CD4-positive, alpha-beta memory T cell (primary cell): ENCODE results near the gene SRPK2. TPM values are rescaled to one million over a fixed set of nuclear protein-coding genes. Genes with fewer than 3 reads are reported as not detected.

Experiments
- CTCF ChIA-PET: fragments of 350-600 bp; sonication (Branson Sonifier 250); formaldehyde crosslinking; loops from one replicate; lab custom pipeline; 2021; ENCODE audit warnings: inconsistent platforms; ENCODE audit not compliant: partially characterized antibody; lab: Charles Lee
- POLR2A ChIA-PET: fragments of 350-600 bp; sonication (Branson Sonifier 250); formaldehyde crosslinking; loops from one replicate; lab custom pipeline; 2021; ENCODE audit not compliant: partially characterized antibody; lab: Charles Lee
- DNase-seq, 5 donors: peaks; one replicate each; pipeline versions ENCODE4 v3.0.0 to v3.0.0-alpha.2; 2020 to 2022; ENCODE audit warnings: mixed read lengths in 1 of 5
- H3K27ac ChIP-seq: one replicate; pipeline ENCODE4 v1.7.0; 2013; ENCODE audit warnings: low read depth, low read length
- H3K27me3 ChIP-seq: 2 replicates; pipeline ENCODE4 v1.7.0; 2013; ENCODE audit warnings: mild to moderate bottlenecking, low read length, moderate library complexity; ENCODE audit not compliant: insufficient read depth
- H3K36me3 ChIP-seq: 2 replicates; pipeline ENCODE4 v1.7.0; 2013; ENCODE audit warnings: mild to moderate bottlenecking, low read length, moderate library complexity; ENCODE audit not compliant: insufficient read depth
- H3K4me1 ChIP-seq: 2 replicates; pipeline ENCODE4 v1.7.0; 2013; ENCODE audit warnings: mild to moderate bottlenecking, low read length, moderate library complexity; ENCODE audit not compliant: insufficient read depth
- H3K4me3 ChIP-seq, 2 donors: one replicate each; pipeline ENCODE4 v1.7.0; 2013; ENCODE audit warnings: low read length in 2 of 2, mild to moderate bottlenecking in 1 of 2
- H3K9me3 ChIP-seq, 2 donors: one replicate each; pipeline ENCODE4 v1.7.0; 2013; ENCODE audit warnings: low read length in 2 of 2, control low read depth in 1 of 2; ENCODE audit not compliant: control insufficient read depth in 1 of 2
- H3K27ac Mint-ChIP-seq, 7 donors: one replicate each; pipeline ENCODE4 v1.8.0; 2020 to 2021; ENCODE audit warnings: mixed read lengths in 7 of 7, mild to moderate bottlenecking in 6 of 7, inconsistent platforms in 3 of 7, moderate library complexity in 3 of 7
- H3K27me3 Mint-ChIP-seq, 2 donors: one replicate each; pipeline ENCODE4 v1.8.0; 2020 to 2021; ENCODE audit warnings: mixed read lengths in 2 of 2
- H3K36me3 Mint-ChIP-seq, 2 donors: one replicate each; pipeline ENCODE4 v1.8.0; 2020 to 2021; ENCODE audit warnings: mixed read lengths in 2 of 2, inconsistent platforms in 1 of 2, mild to moderate bottlenecking in 1 of 2
- H3K4me1 Mint-ChIP-seq, 4 donors: one replicate each; pipeline ENCODE4 v1.8.0; 2020 to 2021; ENCODE audit warnings: mixed read lengths in 4 of 4, mild to moderate bottlenecking in 1 of 4
- H3K4me3 Mint-ChIP-seq, 8 donors: one replicate each; pipeline ENCODE4 v1.8.0; 2020 to 2021; ENCODE audit warnings: mixed read lengths in 8 of 8, mild to moderate bottlenecking in 7 of 8, moderate library complexity in 6 of 8, inconsistent platforms in 3 of 8
- H3K9me3 Mint-ChIP-seq, 8 donors: one replicate each; pipeline ENCODE4 v1.8.0; 2020 to 2021; ENCODE audit warnings: mixed read lengths in 8 of 8, mild to moderate bottlenecking in 5 of 8, inconsistent platforms in 3 of 8, moderate library complexity in 1 of 8
- intact Hi-C: fragments of 100-400 bp; cut with micrococcal nuclease; formaldehyde crosslinking; loops from one replicate; pipeline ENCODE4 v1.15.1; 2023
- polyA plus RNA-seq, 2 donors: library from polyadenylated mRNA; unstranded; fragments of 300-500 nt; fragmentation: Illumina TruSeq; gene quantifications; one replicate each; pipeline ENCODE4 v1.2.3, GENCODE V29; 2021
- total RNA-seq, 2 experiments: library from RNA; stranded (reverse); gene quantifications; one replicate each; pipeline ENCODE4 v1.2.3, GENCODE V29; 2021

Gene SRPK2
- total and polyA plus RNA-seq, 4 experiments from 2014 or later: 36.0 to 55.2 (median 51.7) TPM

GRCh38 chr7:105163718-105164117 is 225.0 kb downstream of the SRPK2 start:
- Histone ChIP-seq H3K27ac (no peak overlapping the region), H3K36me3 (peaks cover 19% of the 10 kb centered on the region), H3K4me3 (no peak overlapping the region), H3K4me1 (no peaks in the 10 kb centered on the region), H3K9me3 (no peaks in the 10 kb centered on the region), H3K27me3 (no peaks in the 10 kb centered on the region)
- H3K4me3 Mint-ChIP-seq: no peak overlapping the region
- H3K27ac Mint-ChIP-seq: no peak overlapping the region
- POLR2A ChIA-PET: no interaction called here
- DNase-seq: no peak
- intact Hi-C loops: no loop called here
- CTCF ChIA-PET: no interaction called here
- peaks cover 46 to 67% of the 10 kb centered on the region in 2 donors for H3K36me3 Mint-ChIP-seq
- H3K27me3 Mint-ChIP-seq: no peaks in the 10 kb centered on the region
- H3K9me3 Mint-ChIP-seq: no peaks in the 10 kb centered on the region
- H3K4me1 Mint-ChIP-seq: peaks cover 0 to 1% (median under 1%) of the 10 kb centered on the region in 4 donors

- Mint-ChIP-seq H3K27ac (no peak overlapping the region), H3K36me3 (peaks cover 42 to 60% of the 10 kb centered on the region in 2 donors), H3K4me3 (no peak overlapping the region), H3K9me3 (no peaks in the 10 kb centered on the region), H3K4me1 (peaks cover 1 to 5% (median 3%) of the 10 kb centered on the region in 4 donors), H3K27me3 (no peaks in the 10 kb centered on the region)
- Histone ChIP-seq H3K4me1 (no peaks in the 10 kb centered on the region), H3K27me3 (no peaks in the 10 kb centered on the region), H3K27ac (no peak overlapping the region), H3K36me3 (peaks cover 12% of the 10 kb centered on the region), H3K9me3 (no peaks in the 10 kb centered on the region), H3K4me3 (no peak overlapping the region)
- DNase-seq: no peak
- POLR2A ChIA-PET: no interaction called here
- intact Hi-C loops: no loop called here
- CTCF ChIA-PET: no interaction called here
Measured at GRCh38 chr7:105161366-105161765, 227.4 kb downstream of the SRPK2 start.

- no peaks in the 10 kb centered on the region for H3K9me3 ChIP-seq
- CTCF ChIA-PET: interaction anchor here (1.2 to 1.4 kb wide), 2 partner anchors 13 to 273 kb away, joined by 4 to 5 read pairs; no protein-coding TSS in a partner anchor
- no peaks in the 10 kb centered on the region for H3K27me3 ChIP-seq
- peaks cover 18% of the 10 kb centered on the region for H3K36me3 ChIP-seq
- POLR2A ChIA-PET: no interaction called here
- no peak for DNase-seq
- Mint-ChIP-seq H3K27ac (peak overlapping the region in 2 of 7 donors; percentile 5 to 29), H3K4me1 (peaks cover 0 to 5% (median 3%) of the 10 kb centered on the region in 4 donors), H3K9me3 (no peaks in the 10 kb centered on the region), H3K36me3 (peaks cover 18 to 37% of the 10 kb centered on the region in 2 donors), H3K27me3 (no peaks in the 10 kb centered on the region), H3K4me3 (no peak overlapping the region)
- peaks cover 6% of the 10 kb centered on the region for H3K4me1 ChIP-seq
- intact Hi-C loops: no loop called here
- H3K4me3 ChIP-seq: no peak overlapping the region
- no peak overlapping the region for H3K27ac ChIP-seq
Measured at GRCh38 chr7:105157278-105157677, 231.4 kb downstream of the SRPK2 start.

GRCh38 chr7:105156731-105157130 is 232.0 kb downstream of the SRPK2 start:
- Histone ChIP-seq H3K27ac (no peak overlapping the region), H3K9me3 (no peaks in the 10 kb centered on the region), H3K27me3 (no peaks in the 10 kb centered on the region), H3K36me3 (peaks cover 18% of the 10 kb centered on the region), H3K4me1 (peaks cover 6% of the 10 kb centered on the region), H3K4me3 (no peak overlapping the region)
- Mint-ChIP-seq H3K27ac (peak overlapping the region in 3 of 7 donors; percentile 5 to 75 (median 62)), H3K27me3 (no peaks in the 10 kb centered on the region), H3K4me3 (no peak overlapping the region), H3K4me1 (peaks cover 0 to 5% (median 3%) of the 10 kb centered on the region in 4 donors), H3K9me3 (no peaks in the 10 kb centered on the region), H3K36me3 (peaks cover 18 to 37% of the 10 kb centered on the region in 2 donors)
- POLR2A ChIA-PET: interaction anchor here (1.3 kb wide), 1 partner anchor 10 kb away, joined by 4 read pairs; no protein-coding TSS in a partner anchor
- intact Hi-C loops: no loop called here
- CTCF ChIA-PET: interaction anchor here (1.4 kb wide), 1 partner anchor 12 kb away, joined by 5 read pairs; no protein-coding TSS in a partner anchor
- DNase-seq: no peak

- peak overlapping the region in 3 of 7 donors; percentile 30 to 41 (median 32) for H3K27ac Mint-ChIP-seq
- H3K27me3 ChIP-seq: no peaks in the 10 kb centered on the region
- no peak overlapping the region for H3K4me3 ChIP-seq
- POLR2A ChIA-PET: no interaction called here
- no peaks in the 10 kb centered on the region for H3K9me3 Mint-ChIP-seq
- no peaks in the 10 kb centered on the region for H3K27me3 Mint-ChIP-seq
- no peaks in the 10 kb centered on the region for H3K9me3 ChIP-seq
- peaks cover 6% of the 10 kb centered on the region for H3K4me1 ChIP-seq
- CTCF ChIA-PET: interaction anchor here (1.0 to 2.2 kb wide), 5 partner anchors 11 to 276 kb away, joined by 3 to 11 read pairs (median 3); no protein-coding TSS in a partner anchor
- no peak for DNase-seq
- intact Hi-C loops: no loop called here
- H3K36me3 Mint-ChIP-seq: peaks cover 18 to 33% of the 10 kb centered on the region in 2 donors
- H3K36me3 ChIP-seq: peaks cover 6% of the 10 kb centered on the region
- H3K27ac ChIP-seq: no peak overlapping the region
- H3K4me3 Mint-ChIP-seq: no peak overlapping the region
- H3K4me1 Mint-ChIP-seq: peaks cover 0 to 13% (median 3%) of the 10 kb centered on the region in 4 donors
Measured at GRCh38 chr7:105154084-105154483, 234.6 kb downstream of the SRPK2 start.

- Mint-ChIP-seq H3K4me3 (no peak overlapping the region), H3K9me3 (no peaks in the 10 kb centered on the region), H3K36me3 (peaks cover 15 to 30% of the 10 kb centered on the region in 2 donors), H3K4me1 (peaks cover 0 to 13% (median 3%) of the 10 kb centered on the region in 4 donors), H3K27ac (peak overlapping the region in 2 of 7 donors; percentile 2 to 43), H3K27me3 (no peaks in the 10 kb centered on the region)
- no peaks in the 10 kb centered on the region for H3K27me3 ChIP-seq
- no peaks in the 10 kb centered on the region for H3K9me3 ChIP-seq
- no peak overlapping the region for H3K4me3 ChIP-seq
- POLR2A ChIA-PET: no interaction called here
- CTCF ChIA-PET: interaction anchor here (0.7 to 2.2 kb wide), 8 partner anchors 10 to 334 kb away, joined by 3 to 11 read pairs (median 3); no protein-coding TSS in a partner anchor
- H3K4me1 ChIP-seq: peaks cover 6% of the 10 kb centered on the region
- H3K27ac ChIP-seq: no peak overlapping the region
- H3K36me3 ChIP-seq: peaks cover 6% of the 10 kb centered on the region
- intact Hi-C loops: loop anchor here (1.0 to 2.0 kb wide), 3 partner anchors 183 to 335 kb away; no protein-coding TSS in a partner anchor
- DNase-seq: no peak
Measured at GRCh38 chr7:105153531-105153930, 235.2 kb downstream of the SRPK2 start.

- peaks cover 0 to 8% (median 3%) of the 10 kb centered on the region in 4 donors for H3K4me1 Mint-ChIP-seq
- H3K27me3 Mint-ChIP-seq: no peaks in the 10 kb centered on the region
- H3K4me3 ChIP-seq: no peak overlapping the region
- no peak overlapping the region for H3K27ac ChIP-seq
- peaks cover 6% of the 10 kb centered on the region for H3K36me3 ChIP-seq
- H3K27ac Mint-ChIP-seq: no peak overlapping the region
- no peak for DNase-seq
- H3K9me3 Mint-ChIP-seq: no peaks in the 10 kb centered on the region
- no peaks in the 10 kb centered on the region for H3K9me3 ChIP-seq
- H3K27me3 ChIP-seq: no peaks in the 10 kb centered on the region
- H3K36me3 Mint-ChIP-seq: peaks cover 7 to 24% of the 10 kb centered on the region in 2 donors
- POLR2A ChIA-PET: no interaction called here
- intact Hi-C loops: no loop called here
- CTCF ChIA-PET: no interaction called here
- H3K4me1 ChIP-seq: peaks cover 6% of the 10 kb centered on the region
- no peak overlapping the region for H3K4me3 Mint-ChIP-seq
Measured at GRCh38 chr7:105151152-105151551, 237.6 kb downstream of the SRPK2 start.
